ENCODE data around the gene GOLGA8T.
"Not testable (repeated sequence)": the region's sequence is repeated elsewhere in the genome, so short reads cannot be mapped to it uniquely, and the experiment has no call there.

GOLGA8T gene, protein sequence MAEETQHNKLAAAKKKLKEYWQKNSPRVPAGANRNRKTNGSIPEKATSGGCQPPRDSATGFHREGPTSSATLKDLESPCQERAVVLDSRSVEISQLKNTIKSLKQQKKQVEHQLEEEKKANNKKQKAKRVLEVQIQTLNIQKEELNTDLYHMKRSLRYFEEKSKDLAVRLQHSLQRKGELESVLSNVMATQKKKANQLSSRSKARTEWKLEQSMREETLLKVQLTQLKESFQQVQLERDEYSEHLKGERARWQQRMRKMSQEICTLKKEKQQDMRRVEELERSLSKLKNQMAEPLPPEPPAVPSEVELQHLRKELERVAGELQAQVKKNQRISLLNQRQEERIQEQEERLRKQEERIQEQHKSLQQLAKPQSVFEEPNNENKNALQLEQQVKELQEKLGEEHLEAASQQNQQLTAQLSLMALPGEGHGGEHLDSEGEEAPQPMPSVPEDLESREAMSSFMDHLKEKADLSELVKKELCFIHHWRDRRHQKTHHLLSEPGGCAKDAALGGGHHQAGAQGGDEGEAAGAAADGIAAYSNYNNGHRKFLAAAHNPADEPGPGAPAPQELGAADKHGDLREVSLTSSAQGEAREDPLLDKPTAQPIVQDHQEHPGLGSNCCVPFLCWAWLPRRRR

DNA sequence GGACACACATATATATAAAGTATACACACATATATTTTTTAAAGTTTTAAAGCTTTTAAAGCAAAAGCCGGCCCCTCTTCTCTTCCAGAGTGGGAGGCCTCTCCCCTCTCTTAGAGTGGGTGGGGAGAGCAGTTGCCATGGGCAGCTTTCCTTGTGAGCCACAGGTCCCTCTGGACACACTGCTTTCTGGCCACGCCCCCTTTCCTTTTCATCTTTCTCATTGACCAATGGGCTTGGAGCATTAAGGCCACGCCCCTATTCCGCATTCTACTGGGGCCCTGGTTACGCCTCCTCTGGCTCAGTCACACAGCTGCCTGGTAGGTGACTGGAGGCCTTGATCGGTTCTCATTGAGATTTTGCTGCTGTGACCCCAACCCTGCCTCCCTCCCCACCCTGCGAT lies at the start of gene GOLGA8T:
Gene GOLGA8T (plus strand): TSS at position 301 of the 400 bp plus-strand sequence. CDS start 98 bp downstream, at position 399.
- not testable (repeated sequence) for DNase-seq

DNA sequence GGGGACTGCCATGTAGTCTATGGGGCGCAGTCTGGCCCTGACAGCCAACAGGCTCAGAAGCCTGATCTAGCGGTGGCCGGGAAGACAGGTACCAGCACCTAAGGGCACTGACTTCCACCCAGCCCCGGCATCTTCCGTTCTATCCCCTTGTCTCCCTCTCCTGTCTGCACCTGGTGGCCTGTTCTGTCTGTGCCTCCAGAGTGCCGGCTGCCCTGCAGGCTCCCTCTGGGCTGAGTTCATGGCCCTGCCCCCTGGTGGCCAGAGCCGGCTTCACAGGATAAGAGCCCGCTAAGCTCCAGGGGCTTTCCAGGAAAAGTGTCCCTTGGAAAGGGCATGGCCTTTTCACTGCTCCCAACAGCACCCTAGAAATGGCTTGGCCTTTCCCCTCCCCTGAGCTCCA lies 37.0 kb upstream of the GOLGA8T start:
- not testable (repeated sequence) for DNase-seq

DNA sequence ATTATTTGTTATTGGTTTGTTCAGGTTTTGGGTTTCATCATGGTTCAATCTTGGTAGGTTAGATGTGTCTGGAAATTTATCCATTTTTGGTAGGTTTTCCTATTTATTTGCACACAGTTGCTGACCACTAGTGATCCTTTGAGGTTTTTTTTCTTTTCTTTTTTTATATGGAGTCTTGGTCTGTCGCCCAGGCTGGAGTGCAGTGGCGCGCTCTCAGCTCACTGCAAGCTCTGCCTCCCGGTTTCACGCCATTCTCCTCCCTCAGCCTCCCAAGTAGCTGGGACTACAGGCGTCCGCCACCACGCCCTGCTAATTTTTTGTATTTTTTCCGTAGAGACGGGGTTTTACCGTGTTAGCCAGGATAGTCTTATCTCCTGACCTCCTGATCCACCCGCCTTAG lies 32.0 kb upstream of the GOLGA8T start:
- DNase-seq, result not testable (repeated sequence)

DNA sequence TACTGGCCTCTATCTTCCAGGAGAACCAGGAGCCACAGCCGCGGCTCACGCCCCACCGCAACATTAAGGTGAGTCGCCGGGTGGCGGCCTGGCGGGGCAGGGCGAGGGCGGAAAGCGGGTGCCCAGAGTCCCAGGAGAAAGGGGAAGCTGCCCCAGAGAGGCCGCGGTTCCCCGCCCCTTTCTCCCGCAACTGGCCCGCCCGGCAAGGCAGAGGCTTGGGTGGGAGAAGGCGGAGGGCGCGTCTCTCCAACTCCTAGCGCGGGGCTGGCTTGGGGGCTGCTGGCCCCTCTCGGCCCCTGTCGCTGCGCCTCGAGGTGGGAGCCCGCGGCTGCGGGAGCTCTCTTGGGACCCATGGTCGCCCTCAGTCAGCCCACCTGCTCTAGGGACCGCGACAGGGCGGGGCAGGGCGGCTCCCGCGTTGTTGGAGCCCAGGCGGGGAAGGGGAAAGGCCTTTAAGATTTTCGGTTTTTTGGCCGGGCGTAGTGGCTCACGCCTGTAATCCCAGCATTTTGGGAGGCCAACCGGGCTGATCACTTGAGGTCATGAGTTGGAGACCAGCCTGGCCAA lies 30.8 kb upstream of the GOLGA8T start:
- DNase-seq, result not testable (repeated sequence)

GRCh38 chr15:30110591-30110990 lies 24.3 kb upstream of the GOLGA8T start:
- not testable (repeated sequence) for DNase-seq

DNA sequence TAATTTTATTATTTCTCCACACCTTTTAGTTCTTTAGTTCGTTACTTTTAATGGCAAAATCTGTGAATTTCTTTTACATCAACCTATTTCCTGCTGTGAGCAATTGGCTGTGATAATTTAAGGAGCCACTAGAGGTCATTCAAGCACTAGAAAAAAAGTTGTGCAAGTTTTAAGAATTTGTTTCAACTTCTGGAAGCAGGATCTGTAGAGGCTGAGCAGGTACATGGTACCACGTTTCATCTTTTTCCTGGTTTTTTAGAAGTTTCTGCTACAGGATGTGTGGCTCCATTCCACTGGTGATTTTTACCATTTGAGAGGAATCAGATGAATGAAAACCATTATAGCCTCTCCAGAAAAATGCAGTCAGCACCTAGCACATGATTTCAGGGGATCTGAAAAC lies 4.8 kb upstream of the GOLGA8T start:
- DNase-seq, result not testable (repeated sequence)

GRCh38 chr15:30143246-30143645 lies 8.4 kb downstream of the GOLGA8T start:
- not testable (repeated sequence) for DNase-seq

DNA sequence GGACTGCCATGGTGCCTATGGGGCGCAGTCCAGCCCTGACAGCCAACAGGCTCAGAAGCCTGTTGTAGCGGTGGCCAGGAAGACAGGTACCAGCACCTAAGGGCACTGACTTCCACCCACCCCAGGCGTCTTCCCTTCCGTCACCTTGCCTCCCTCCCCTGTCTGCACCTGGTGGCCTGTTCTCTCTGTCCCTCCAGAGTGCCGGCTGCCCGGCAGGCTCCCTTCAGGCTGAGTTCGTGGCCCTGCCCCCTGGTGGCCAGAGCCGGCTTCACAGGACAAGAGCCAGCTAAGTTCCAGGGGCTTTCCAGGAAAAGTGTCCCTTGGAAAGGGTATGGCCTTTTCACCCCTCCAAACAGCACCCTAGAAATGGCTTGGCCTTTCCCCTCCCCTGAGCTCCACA lies 15.0 kb downstream of the GOLGA8T start:
- not testable (repeated sequence) for DNase-seq

DNA sequence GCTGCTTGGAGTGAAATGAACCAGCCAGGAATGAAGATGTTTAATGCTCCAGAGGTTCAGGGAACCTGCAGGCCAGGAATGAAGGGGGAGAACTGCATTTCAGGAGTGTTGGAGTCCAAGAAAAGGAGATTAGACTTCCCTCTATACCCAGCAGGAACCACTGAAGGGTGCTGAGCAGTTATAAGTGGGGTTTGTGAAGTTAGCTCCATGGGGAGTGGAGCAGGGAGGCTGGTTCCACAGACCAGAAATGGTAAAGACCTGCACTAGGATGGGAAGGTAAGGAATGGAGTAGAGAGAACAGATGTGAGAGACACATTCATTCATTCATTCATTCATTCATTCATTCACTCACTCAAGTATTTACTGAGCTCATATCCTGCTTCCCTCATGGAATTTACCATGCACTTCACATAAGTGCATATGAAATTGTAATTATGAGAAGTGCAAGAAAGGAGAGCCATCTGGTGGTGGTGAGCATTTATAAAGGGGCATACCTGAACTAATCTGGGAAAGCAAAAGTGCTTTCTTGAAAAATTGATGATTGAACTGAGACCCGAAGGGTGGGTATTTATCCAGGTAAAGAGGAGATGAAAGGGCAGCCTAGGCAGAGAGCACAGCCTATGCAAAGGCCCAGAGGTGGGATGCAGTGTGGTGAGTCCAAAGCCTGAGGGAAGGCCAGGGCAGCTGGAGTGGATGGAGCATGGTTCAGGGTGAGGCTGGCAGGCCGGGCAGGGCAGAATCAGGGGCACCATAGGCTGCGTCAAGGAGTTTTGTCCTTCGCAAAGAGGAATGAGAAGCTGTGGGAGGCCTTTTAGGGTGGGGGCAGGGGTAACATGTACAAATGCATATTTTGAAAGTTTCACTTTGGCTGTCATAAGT lies 27.9 kb downstream of the GOLGA8T start:
- DNase-seq, result not testable (repeated sequence)

DNA sequence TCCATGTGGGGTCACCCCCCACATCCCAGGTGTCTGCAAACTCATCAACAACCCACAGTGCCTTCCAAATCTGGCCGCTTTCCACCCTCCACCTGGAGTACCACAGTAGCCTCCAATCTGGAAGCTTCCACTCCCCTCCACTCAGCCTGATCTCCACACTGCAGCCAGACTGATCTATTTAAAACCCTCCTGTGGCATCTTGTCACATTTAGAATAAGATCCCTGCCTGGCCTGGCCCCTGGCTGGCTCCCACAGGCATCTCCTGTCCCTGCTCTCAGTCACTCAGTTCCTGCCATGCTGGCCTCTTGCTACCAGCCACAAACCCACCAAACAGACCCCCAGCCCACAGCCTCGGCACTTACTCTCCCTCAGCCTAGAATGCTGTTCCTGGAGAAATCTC lies 28.9 kb downstream of the GOLGA8T start:
- DNase-seq, result not testable (repeated sequence)

GRCh38 chr15:30164257-30164656 lies 29.4 kb downstream of the GOLGA8T start:
- DNase-seq, result not testable (repeated sequence)

- not testable (repeated sequence) for DNase-seq
Observed at GRCh38 chr15:30167403-30167802, 32.6 kb downstream of the GOLGA8T start.

DNA sequence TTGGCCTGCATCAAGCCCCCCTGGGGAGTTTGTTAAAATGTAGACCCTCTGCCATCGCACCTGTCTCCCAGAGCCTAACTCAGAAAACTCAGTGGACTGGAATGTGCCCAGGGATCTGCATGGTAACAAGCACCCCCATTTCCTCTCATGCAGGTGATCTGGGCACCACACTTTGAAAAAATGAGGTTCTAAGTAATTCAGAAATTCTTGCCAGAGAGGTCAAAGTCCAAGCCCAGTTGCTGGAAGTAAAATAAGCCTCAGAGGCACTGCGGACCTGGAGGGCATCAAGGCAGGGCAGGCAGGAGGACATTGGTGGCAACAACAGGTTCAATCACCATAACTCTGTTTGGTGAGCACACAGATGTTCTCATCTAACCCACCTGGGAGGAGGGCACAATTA lies 33.0 kb downstream of the GOLGA8T start:
- DNase-seq, result not testable (repeated sequence)

GRCh38 chr15:30171452-30171851 lies 36.6 kb downstream of the GOLGA8T start:
- DNase-seq, result not testable (repeated sequence)

DNA sequence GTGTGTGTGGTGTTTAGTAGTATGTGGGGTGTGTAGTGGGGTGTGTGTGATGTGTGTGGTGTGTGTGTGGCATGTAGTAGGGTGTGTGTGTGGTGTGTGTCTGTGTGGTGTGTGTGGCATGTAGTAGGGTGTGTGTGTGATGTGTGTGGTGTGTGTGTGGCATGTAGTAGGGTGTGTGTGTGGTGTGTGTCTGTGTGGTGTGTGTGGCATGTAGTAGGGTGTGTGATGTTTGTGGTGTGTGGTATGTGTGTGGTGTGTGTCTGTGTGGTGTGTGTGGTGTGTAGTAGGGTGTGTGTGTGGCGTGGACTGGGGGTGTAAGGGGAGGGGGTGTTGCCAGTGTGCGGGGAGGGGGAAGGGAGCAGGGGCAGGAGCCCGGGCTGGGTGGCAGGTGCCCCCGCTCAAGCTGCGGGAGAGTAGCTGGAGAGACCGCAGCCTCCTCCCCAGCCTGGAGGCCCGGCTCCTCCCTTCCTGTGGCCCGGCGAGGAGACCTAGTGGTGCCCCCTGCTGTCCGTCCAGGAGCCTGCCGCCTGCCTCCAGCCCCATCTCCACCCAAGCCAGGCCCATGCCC lies 38.3 kb downstream of the GOLGA8T start:
- not testable (repeated sequence) for DNase-seq

DNA sequence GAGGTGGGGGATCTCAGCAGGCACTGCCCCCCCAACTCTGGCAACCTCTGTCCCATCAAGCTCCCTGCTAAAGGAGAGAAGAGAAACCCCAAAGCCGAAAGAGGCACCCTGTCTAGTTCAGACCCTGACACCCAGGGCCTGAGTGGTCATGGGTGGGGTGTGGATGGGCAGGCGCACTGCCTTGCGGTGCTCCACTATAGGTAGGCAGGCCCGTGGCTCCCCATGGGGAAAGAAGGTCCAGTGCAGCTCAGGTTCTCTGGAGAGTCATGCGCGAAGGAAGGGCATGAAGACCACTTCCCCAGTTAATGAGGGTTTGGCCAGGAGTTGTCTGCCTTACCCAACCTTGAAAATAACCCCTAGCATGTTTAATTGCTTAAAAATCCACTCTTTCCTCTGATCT lies 40.4 kb downstream of the GOLGA8T start:
- DNase-seq, result not testable (repeated sequence)

GRCh38 chr15:30176613-30177012 lies 41.8 kb downstream of the GOLGA8T start:
- DNase-seq, result not testable (repeated sequence)

DNA sequence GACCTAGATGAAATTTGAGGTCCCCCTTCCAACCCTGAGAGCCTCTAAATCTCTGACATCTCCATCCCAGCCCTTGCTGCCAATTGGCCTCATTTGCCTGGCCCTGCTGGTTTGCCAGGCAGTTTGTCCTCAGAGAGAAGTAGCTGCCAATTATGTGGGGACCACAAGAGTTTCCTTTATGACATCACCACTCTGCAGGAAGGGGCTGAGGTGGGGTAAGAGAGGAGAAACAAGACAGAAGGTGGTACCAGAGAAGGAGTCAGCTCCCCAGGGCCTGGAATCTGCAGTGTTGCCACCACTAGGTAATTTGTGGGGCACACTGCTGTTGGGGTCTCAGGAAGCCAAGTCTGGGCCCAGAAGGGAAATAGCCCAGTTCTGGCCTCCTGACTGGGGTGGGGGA lies 45.0 kb downstream of the GOLGA8T start:
- DNase-seq, result not testable (repeated sequence)

DNA sequence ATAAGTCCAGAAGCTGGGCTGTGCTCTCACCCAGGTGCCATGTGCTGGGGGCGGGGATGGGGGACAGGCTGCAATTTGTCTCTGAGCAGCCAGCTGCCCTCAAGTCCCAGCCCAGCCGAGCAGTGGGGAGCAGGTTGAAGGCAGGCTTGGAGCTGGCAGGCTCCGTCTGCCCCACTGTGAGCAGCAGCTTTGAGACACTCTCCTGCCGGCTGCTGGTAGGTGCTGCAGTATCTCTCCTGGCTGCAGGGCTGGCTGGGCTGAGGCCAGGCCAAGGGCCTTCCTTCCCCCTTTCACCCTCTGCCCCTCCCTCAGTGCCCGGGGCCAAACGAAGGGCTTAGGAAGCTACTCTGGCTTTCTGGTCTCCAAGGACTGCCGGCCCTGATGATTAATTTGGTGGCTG lies 50.6 kb downstream of the GOLGA8T start:
- not testable (repeated sequence) for DNase-seq

- DNase-seq, result not testable (repeated sequence)
Observed at GRCh38 chr15:30187429-30187828, 52.6 kb downstream of the GOLGA8T start.

- DNase-seq, result not testable (repeated sequence)
Observed at GRCh38 chr15:30189754-30190153, 54.9 kb downstream of the GOLGA8T start.

DNA sequence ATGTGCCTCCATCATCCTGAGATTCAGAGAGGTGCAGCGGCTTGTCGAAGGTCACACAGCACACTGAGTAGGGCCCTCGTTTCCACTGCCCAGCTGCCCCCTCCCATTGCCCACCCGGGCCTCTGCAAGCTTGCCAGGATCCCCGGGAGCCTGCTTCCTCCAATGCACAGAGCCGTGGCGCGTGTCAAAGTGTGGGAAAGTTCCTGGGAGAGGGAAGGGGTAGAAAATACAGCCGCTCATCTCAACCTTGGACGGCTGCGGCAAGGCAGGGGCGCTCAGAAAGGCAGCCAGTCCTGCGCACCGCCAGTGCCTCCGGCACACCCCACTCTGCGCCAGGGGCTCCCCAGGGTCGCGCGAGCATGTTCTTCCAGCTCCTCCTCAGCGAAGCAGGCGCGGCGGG lies 56.3 kb downstream of the GOLGA8T start:
- not testable (repeated sequence) for DNase-seq

Measured in NCI-H446 treated with DMSO at 0.1 percent for 48 hours (cell line).